K562 (cell line): ENCODE data around the gene SCT. TPM values are rescaled to one million over a fixed set of nuclear protein-coding genes. Genes with fewer than 3 reads are reported as not detected.

Experiments used
- ATAC-seq: fragments of 200-7000 bp; cut with Tn5 transposase; 3 replicates; pipeline ENCODE4 v1.9.1; 2020; ENCODE audit warnings: moderate library complexity
- BruUV-seq: library from RNA; stranded (reverse); fragments of 400-500 nt; replicated peaks from 2 replicates; lab custom pipeline; 2021; lab: Mats Ljungman, UMichigan
- CTCF ChIA-PET: fragments of 300-600 bp; formaldehyde crosslinking; extraction: SDS; loops from one replicate; lab custom pipeline; 2021; ENCODE audit warnings: low intra/inter-chr PET ratio; lab: Yijun Ruan, JAX
- POLR2A ChIA-PET: fragments of 300-600, 350-650 bp; sonication (Branson Sonifier 250); formaldehyde crosslinking; extraction: SDS; loops from one replicate; lab custom pipeline; 2021; ENCODE audit warnings: antibody characterized with exemption, inconsistent platforms; lab: Yijun Ruan, JAX
- DNase-seq, 4 experiments: peaks; one replicate each; pipeline versions ENCODE4 v3.0.0 to v3.0.0-alpha.2; 2011 to 2018; ENCODE audit warnings: low spot score in 3 of 4, mixed read lengths in 3 of 4; ENCODE audit errors: extremely low read depth in 1 of 4
- FAIRE-seq: peaks from 2 replicates; lab custom pipeline; 2011; peaks lifted over from hg19 to GRCh38; lab: Jason Lieb, UNC
- H2AFZ ChIP-seq: 2 replicates; pipeline ENCODE4 v1.6.0; 2011; ENCODE audit warnings: low read depth, low read length, control low read depth, inconsistent platforms
- H3K27ac ChIP-seq: fragments of 200-600 bp; 3 replicates; pipeline ENCODE4 v1.8.0; 2011; ENCODE audit warnings: low read depth, mild to moderate bottlenecking, control low read depth, inconsistent platforms, low read length, moderate library complexity, mixed read lengths; ENCODE audit errors: extremely low read depth
- H3K27me3 ChIP-seq, 2 experiments: fragments of 300-600 bp in 1 of 2; 2 replicates in 1 of 2; 3 replicates in 1 of 2; pipeline versions ENCODE4 v1.6.0 to v1.8.0; 2011; ENCODE audit warnings: inconsistent platforms in 2 of 2, low read length in 2 of 2, mild to moderate bottlenecking in 1 of 2, mixed read lengths in 1 of 2, moderate library complexity in 1 of 2; ENCODE audit not compliant: control insufficient read depth in 2 of 2, insufficient read depth in 2 of 2
- H3K36me3 ChIP-seq: fragments of 300-600 bp; 3 replicates; pipeline ENCODE4 v1.8.0; 2011; ENCODE audit warnings: mild to moderate bottlenecking, low read length, inconsistent platforms; ENCODE audit not compliant: control insufficient read depth, insufficient read depth
- H3K4me1 ChIP-seq, 2 experiments: fragments of 200-600 bp in 1 of 2; replicated peaks in 1 of 2; 2 replicates in 1 of 2; 3 replicates in 1 of 2; pipeline versions ENCODE4 v1.5.1 to v1.8.0; 2011; ENCODE audit warnings: inconsistent platforms in 2 of 2, low read length in 2 of 2, mild to moderate bottlenecking in 1 of 2, mixed read lengths in 1 of 2, moderate library complexity in 1 of 2; ENCODE audit not compliant: control insufficient read depth in 2 of 2, insufficient read depth in 2 of 2
- H3K4me2 ChIP-seq: 2 replicates; pipeline ENCODE4 v1.6.1; 2011; ENCODE audit warnings: low read length, control low read depth, inconsistent platforms, mixed read lengths; ENCODE audit not compliant: insufficient read depth
- H3K4me3 ChIP-seq: fragments of 200-600 bp; sonication (generic), shearing (Covaris generic); 2 replicates; pipeline ENCODE4 v1.5.1; 2016; ENCODE audit warnings: control low read depth, inconsistent platforms
- H3K79me2 ChIP-seq: fragments of 200-600 bp; 3 replicates; pipeline ENCODE4 v1.8.0; 2011; ENCODE audit warnings: low read length, inconsistent platforms; ENCODE audit not compliant: control insufficient read depth, insufficient read depth
- H3K9ac ChIP-seq, 2 experiments: 2 replicates each; pipeline versions ENCODE4 v1.6.0 to v1.6.1; 2011; ENCODE audit warnings: low read depth in 2 of 2, low read length in 2 of 2, control low read depth in 1 of 2, inconsistent platforms in 1 of 2, mild to moderate bottlenecking in 1 of 2, mixed read lengths in 1 of 2; ENCODE audit not compliant: insufficient read depth in 1 of 2
- H3K9me1 ChIP-seq: one replicate; pipeline ENCODE4 v1.6.0; 2011; ENCODE audit warnings: inconsistent platforms, mild to moderate bottlenecking, low read length, moderate library complexity; ENCODE audit not compliant: control insufficient read depth, insufficient read depth
- H3K9me3 ChIP-seq: replicated peaks from 2 replicates; pipeline ENCODE4 v1.5.1; 2011; ENCODE audit warnings: low read depth, low read length, inconsistent platforms; ENCODE audit not compliant: control insufficient read depth, insufficient read depth
- H4K20me1 ChIP-seq: replicated peaks from 2 replicates; pipeline ENCODE4 v1.6.1; 2011; ENCODE audit warnings: low read length, inconsistent platforms, mixed read lengths; ENCODE audit not compliant: control insufficient read depth, insufficient read depth
- ASH1L ChIP-seq: fragments of 450-650 bp; IDR thresholded peaks from 2 replicates; pipeline ENCODE4 v1.6.1; 2018; ENCODE audit warnings: borderline replicate concordance, mild to moderate bottlenecking, low read depth; ENCODE audit not compliant: partially characterized antibody
- HDAC2 ChIP-seq: fragments of 450-650 bp; IDR thresholded peaks from 2 replicates; pipeline ENCODE4 v1.6.1; 2016; ENCODE audit warnings: mild to moderate bottlenecking
- POLR2G ChIP-seq: fragments of 200-400 bp; formaldehyde crosslinking; IDR thresholded peaks from 2 replicates; pipeline ENCODE4 v1.6.1; 2017; ENCODE audit warnings: low read depth, mild to moderate bottlenecking, antibody characterized with exemption, low read length, moderate library complexity
- TRIM28 ChIP-seq: fragments of 450-650 bp; IDR thresholded peaks from 2 replicates; pipeline ENCODE4 v1.6.1; 2017
- WGBS: fragments of 100-300 bp; shearing (Covaris generic); methylation state at CpG from one replicate; pipeline ENCODE4 v1.1.6; 2016; ENCODE audit warnings: low coverage, mixed read lengths; ENCODE audit not compliant: insufficient coverage; ENCODE audit errors: missing lambda C conversion rate; 5-methylcytosine and 5-hydroxymethylcytosine counted together
- in situ Hi-C: fragments of 300-500 bp; cut with MboI; formaldehyde crosslinking; loops from 4 replicates; pipeline ENCODE4 v1.15.0; 2018; ENCODE audit warnings: inconsistent platforms, mixed read lengths
- intact Hi-C: fragments of 100-400 bp; cut with micrococcal nuclease; formaldehyde crosslinking; loops from 2 replicates; pipeline ENCODE4 v1.14.2; 2022
- polyA plus RNA-seq, 8 experiments: library from polyadenylated mRNA; depleted of rRNA in 4 of 8; stranded (reverse) in 5 of 8; unstranded in 3 of 8; fragments of >200 nt; fragmentation: Nextera tagmentation in 2 of 8; fragmentation: Illumina TruSeq in 1 of 8; extraction: Ambion mirVana in 2 of 8; extraction: Trizol in 1 of 8; gene quantifications; 2 replicates each; pipeline versions ENCODE4 v1.2.1 to v1.2.3, GENCODE V29; 2011 to 2014; ENCODE audit warnings: inconsistent platforms in 1 of 8, missing spikeins in 1 of 8
- total RNA-seq, 7 experiments: library from RNA; depleted of rRNA in 6 of 7; stranded (reverse); fragments of >200 nt in 6 of 7; fragmentation: Illumina TruSeq in 2 of 7; extraction: Trizol in 2 of 7; gene quantifications; 2 replicates each; pipeline versions ENCODE4 v1.2.1 to v1.2.3, GENCODE V29; 2011 to 2021; ENCODE audit warnings: low replicate concordance in 1 of 7
- TF ChIP-seq, protein P1 (sequence below): fragments of 450-650 bp; IDR thresholded peaks from 2 replicates; pipeline ENCODE4 v1.6.1; 2016; ENCODE audit warnings: mild to moderate bottlenecking

The SCT gene
- total and polyA plus RNA-seq, 9 of the 15 experiments (the other 6 are each of a cell fraction or from before 2014, with no cell fraction given) = not detected

DNA sequence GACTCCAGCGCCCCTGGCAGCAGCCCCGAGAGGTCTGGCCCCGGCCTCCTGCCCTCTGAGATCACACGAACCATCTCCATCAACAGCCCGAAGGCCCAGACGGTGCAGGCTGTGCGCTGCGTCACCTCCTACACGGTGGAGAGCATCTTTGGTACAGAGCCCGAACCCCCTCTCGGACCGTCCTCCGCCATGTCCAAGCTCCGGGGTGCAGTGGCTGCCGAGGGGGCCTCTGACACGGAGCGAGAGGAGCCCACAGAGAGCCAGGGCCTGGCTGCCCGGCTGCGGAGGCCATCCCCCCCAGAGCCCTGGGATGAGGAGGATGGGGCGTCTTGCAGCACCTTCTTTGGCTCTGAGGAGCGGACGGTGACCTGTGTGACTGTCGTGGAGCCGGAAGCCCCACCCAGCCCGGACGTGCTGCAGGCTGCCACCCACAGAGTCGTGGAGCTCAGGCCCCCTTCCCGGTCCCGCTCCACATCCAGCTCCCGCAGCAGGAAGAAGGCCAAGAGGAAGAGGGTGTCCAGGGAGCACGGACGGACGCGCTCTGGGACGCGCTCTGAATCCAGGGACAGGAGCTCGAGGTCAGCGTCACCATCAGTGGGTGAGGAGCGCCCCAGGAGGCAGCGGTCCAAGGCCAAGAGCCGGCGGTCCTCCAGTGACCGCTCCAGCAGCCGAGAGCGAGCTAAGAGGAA, 18.9 kb downstream of the SCT start (continued):
- TF ChIP-seq, protein P1, sequence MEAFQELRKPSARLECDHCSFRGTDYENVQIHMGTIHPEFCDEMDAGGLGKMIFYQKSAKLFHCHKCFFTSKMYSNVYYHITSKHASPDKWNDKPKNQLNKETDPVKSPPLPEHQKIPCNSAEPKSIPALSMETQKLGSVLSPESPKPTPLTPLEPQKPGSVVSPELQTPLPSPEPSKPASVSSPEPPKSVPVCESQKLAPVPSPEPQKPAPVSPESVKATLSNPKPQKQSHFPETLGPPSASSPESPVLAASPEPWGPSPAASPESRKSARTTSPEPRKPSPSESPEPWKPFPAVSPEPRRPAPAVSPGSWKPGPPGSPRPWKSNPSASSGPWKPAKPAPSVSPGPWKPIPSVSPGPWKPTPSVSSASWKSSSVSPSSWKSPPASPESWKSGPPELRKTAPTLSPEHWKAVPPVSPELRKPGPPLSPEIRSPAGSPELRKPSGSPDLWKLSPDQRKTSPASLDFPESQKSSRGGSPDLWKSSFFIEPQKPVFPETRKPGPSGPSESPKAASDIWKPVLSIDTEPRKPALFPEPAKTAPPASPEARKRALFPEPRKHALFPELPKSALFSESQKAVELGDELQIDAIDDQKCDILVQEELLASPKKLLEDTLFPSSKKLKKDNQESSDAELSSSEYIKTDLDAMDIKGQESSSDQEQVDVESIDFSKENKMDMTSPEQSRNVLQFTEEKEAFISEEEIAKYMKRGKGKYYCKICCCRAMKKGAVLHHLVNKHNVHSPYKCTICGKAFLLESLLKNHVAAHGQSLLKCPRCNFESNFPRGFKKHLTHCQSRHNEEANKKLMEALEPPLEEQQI = no peak
- no peak for TF ChIP-seq ASH1L
- TF ChIP-seq TRIM28 = no peak

DNA sequence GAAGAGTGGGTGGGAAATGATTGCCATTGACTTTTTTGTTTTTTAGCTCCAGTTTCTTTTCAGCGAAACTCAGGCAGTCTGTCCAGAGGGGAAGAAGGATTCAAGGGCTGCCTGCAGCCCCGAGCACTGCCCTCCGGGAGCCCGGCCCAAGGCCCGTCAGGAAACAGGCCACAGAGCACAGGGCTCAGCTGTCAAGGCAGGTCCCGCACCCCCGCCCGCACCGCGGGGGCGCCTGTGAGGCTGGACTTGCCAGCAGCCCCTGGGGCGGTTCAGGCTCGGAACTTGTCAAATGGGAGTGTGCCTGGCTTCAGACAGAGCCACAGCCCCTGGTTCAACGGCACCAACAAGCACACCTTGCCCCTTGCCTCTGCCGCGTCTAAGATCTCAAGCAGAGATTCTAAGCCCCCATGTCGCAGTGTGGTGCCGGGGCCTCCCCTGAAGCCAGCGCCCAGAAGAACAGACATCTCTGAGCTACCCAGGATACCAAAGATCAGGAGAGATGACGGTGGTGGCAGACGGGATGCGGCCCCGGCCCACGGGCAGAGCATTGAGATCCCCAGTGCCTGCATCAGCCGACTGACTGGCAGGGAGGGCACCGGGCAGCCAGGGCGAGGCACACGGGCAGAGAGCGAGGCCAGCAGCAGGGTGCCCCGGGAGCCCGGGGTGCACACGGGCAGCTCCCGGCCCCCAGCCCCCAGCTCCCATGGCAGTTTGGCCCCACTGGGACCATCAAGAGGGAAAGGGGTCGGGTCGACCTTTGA, 19.8 kb downstream of the SCT start:
- no peak overlapping the region; a peak in 1 of 4 replicates for H3K9ac ChIP-seq
- in situ Hi-C loops = no loop called here
- H3K9me3 ChIP-seq = no peaks in the 10 kb centered on the region
- H4K20me1 ChIP-seq = peaks cover 6% of the 10 kb centered on the region; the same call in 1 of the 2 replicates
- H3K4me1 ChIP-seq = peaks cover 0 to 34% of the 10 kb centered on the region in 2 experiments; a peak in 1 of 5 replicates
- intact Hi-C loops = no loop called here
- H3K4me3 ChIP-seq = no peak overlapping the region
- BruUV-seq = no TSS peak
- 97% methylated on average over 31 of the region's 35 CpGs for WGBS
- ATAC-seq (no peak), DNase-seq (no peak), FAIRE-seq (no peak)
- no peak overlapping the region for H2AFZ ChIP-seq
- H3K79me2 ChIP-seq = no peaks in the 10 kb centered on the region
- POLR2A ChIA-PET = interaction anchor here (0.6 to 0.7 kb wide), 3 partner anchors 24 to 1227 kb away, joined by 3 read pairs; no protein-coding TSS in a partner anchor
- CTCF ChIA-PET = no interaction called here
- peaks cover 98% of the 10 kb centered on the region for H3K36me3 ChIP-seq
- no peaks in the 10 kb centered on the region for H3K27me3 ChIP-seq
- H3K27ac ChIP-seq = no peak overlapping the region
- H3K4me2 ChIP-seq = no peak overlapping the region
- TF ChIP-seq POLR2G = peak; percentile 30
- no peak for TF ChIP-seq HDAC2
- H3K9me1 ChIP-seq = no peaks in the 10 kb centered on the region
